Lower leg skin (tissue), 4 donors: ENCODE data around the gene KCNMB4. TPM values are rescaled to one million over a fixed set of nuclear protein-coding genes. Genes with fewer than 3 reads are reported as not detected.

Source experiments
- DNase-seq, 2 donors: peaks; one replicate each; pipeline ENCODE4 v3.0.0-alpha.2; 2019; ENCODE audit warnings: low spot score in 2 of 2
- H3K4me3 ChIP-seq: fragments of 200-600 bp; sonication (generic); 2 replicates; pipeline ENCODE4 v1.5.1; 2017; ENCODE audit warnings: mild to moderate bottlenecking, low read depth; ENCODE audit not compliant: poor library complexity, severe bottlenecking
- CTCF ChIP-seq, 3 donors: fragments of 450-650 bp; IDR thresholded peaks; one replicate each; pipeline ENCODE4 v1.5.1; 2016; ENCODE audit warnings: antibody characterized with exemption in 3 of 3, mild to moderate bottlenecking in 3 of 3, moderate library complexity in 2 of 3
- POLR2A ChIP-seq, 2 donors: fragments of 450-650 bp; IDR thresholded peaks; one replicate each; pipeline ENCODE4 v1.6.1; 2016 to 2017; ENCODE audit warnings: antibody characterized with exemption in 2 of 2, mild to moderate bottlenecking in 1 of 2, moderate library complexity in 1 of 2
- WGBS, 2 donors: methylation state at CpG; one replicate each; pipeline ENCODE4 v1.1.5; 2018; 5-methylcytosine and 5-hydroxymethylcytosine counted together
- intact Hi-C: fragments of 100-400 bp; cut with DNase I; formaldehyde crosslinking; loops from one replicate; pipeline ENCODE4 v1.15.0; 2023; ENCODE audit warnings: low total_unique reads
- total RNA-seq, 4 donors: library from RNA; depleted of rRNA; stranded (reverse); fragments of >200 nt; gene quantifications; one replicate each; pipeline ENCODE4 v1.1.0, GENCODE V29; 2016

KCNMB4 gene
- total RNA-seq, 4 donors from 2014 or later: 3.2 to 4.4 (median 4.0) TPM

- TF ChIP-seq POLR2A (IDR thresholded peaks at IDR 0.05) (no peak), CTCF (IDR thresholded peaks at IDR 0.05) (no peak)
- WGBS, 2 donors: 91 to 92% methylated on average over 6 of the region's 6 CpGs
- intact Hi-C loops: no loop called here
- H3K4me3 ChIP-seq: no peak overlapping the region
- no peak for DNase-seq
Measured at GRCh38 chr12:70353780-70354660, 12.1 kb upstream of the KCNMB4 start.

- intact Hi-C loops: no loop called here
- no peak for TF ChIP-seq CTCF (IDR thresholded peaks at IDR 0.05)
- TF ChIP-seq POLR2A (IDR thresholded peaks at IDR 0.05): no peak
- 75 to 84% methylated on average over 3 of the region's 3 CpGs for WGBS, 2 donors
- no peak for DNase-seq
- no peak overlapping the region for H3K4me3 ChIP-seq
Measured at GRCh38 chr12:70354787-70355186, 11.3 kb upstream of the KCNMB4 start.

- intact Hi-C loops: no loop called here
- no peak overlapping the region for H3K4me3 ChIP-seq
- WGBS, 2 donors: 95 to 97% methylated on average over 4 of the region's 4 CpGs
- no peak for DNase-seq
- TF ChIP-seq CTCF (IDR thresholded peaks at IDR 0.05) (no peak), POLR2A (IDR thresholded peaks at IDR 0.05) (no peak)
Measured at GRCh38 chr12:70355972-70356371, 10.1 kb upstream of the KCNMB4 start.

- H3K4me3 ChIP-seq: no peak overlapping the region
- no peak for TF ChIP-seq CTCF (IDR thresholded peaks at IDR 0.05)
- TF ChIP-seq POLR2A (IDR thresholded peaks at IDR 0.05): no peak
- no peak for DNase-seq
- intact Hi-C loops: no loop called here
- WGBS, 2 donors: 93 to 95% methylated on average over 1 of the region's 1 CpG
Measured at GRCh38 chr12:70359458-70360197, 6.5 kb upstream of the KCNMB4 start.

GRCh38 chr12:70360218-70360617, 5.9 kb upstream of the KCNMB4 start:
- no peak overlapping the region for H3K4me3 ChIP-seq
- intact Hi-C loops: no loop called here
- TF ChIP-seq CTCF (IDR thresholded peaks at IDR 0.05) (no peak), POLR2A (IDR thresholded peaks at IDR 0.05) (no peak)
- DNase-seq: no peak
